Muscle layer of duodenum (tissue), 2 donors: ENCODE data around the gene DYDC2.
"Not testable (repeated sequence)": the region's sequence is repeated elsewhere in the genome, so short reads cannot be mapped to it uniquely, and the experiment has no call there.

Source experiments
- H3K27ac ChIP-seq: one replicate; pipeline ENCODE4 v1.7.0; 2013; ENCODE audit warnings: mild to moderate bottlenecking, low read length
- H3K27me3 ChIP-seq: one replicate; pipeline ENCODE4 v1.7.0; 2013; ENCODE audit warnings: low read depth, mild to moderate bottlenecking, control low read depth, low read length
- H3K36me3 ChIP-seq, 2 donors: one replicate each; pipeline ENCODE4 v1.7.0; 2013; ENCODE audit warnings: low read length in 2 of 2, control low read depth in 1 of 2, mild to moderate bottlenecking in 1 of 2; ENCODE audit not compliant: insufficient read depth in 2 of 2, control insufficient read depth in 1 of 2
- H3K4me1 ChIP-seq, 2 donors: one replicate each; pipeline ENCODE4 v1.7.0; 2013; ENCODE audit warnings: low read length in 2 of 2, mild to moderate bottlenecking in 2 of 2, control low read depth in 1 of 2, moderate library complexity in 1 of 2; ENCODE audit not compliant: insufficient read depth in 2 of 2, control insufficient read depth in 1 of 2
- H3K4me3 ChIP-seq, 2 donors: one replicate each; pipeline ENCODE4 v1.7.0; 2013; ENCODE audit warnings: low read length in 2 of 2, low read depth in 1 of 2, mild to moderate bottlenecking in 1 of 2
- H3K9me3 ChIP-seq, 2 donors: one replicate each; pipeline ENCODE4 v1.7.0; 2013; ENCODE audit warnings: low read length in 2 of 2, control low read depth in 1 of 2, mild to moderate bottlenecking in 1 of 2; ENCODE audit not compliant: control insufficient read depth in 1 of 2
- donor health status: healthy.

The DYDC2 gene

GRCh38 chr10:80324891-80325364 is 31.7 kb upstream of the DYDC2 start:
- Histone ChIP-seq H3K27ac (no peak overlapping the region), H3K36me3 (no peaks in the 10 kb centered on the region), H3K4me3 (no peak overlapping the region), H3K9me3 (no peaks in the 10 kb centered on the region), H3K27me3 (no peaks in the 10 kb centered on the region), H3K4me1 (no peaks in the 10 kb centered on the region)

DNA sequence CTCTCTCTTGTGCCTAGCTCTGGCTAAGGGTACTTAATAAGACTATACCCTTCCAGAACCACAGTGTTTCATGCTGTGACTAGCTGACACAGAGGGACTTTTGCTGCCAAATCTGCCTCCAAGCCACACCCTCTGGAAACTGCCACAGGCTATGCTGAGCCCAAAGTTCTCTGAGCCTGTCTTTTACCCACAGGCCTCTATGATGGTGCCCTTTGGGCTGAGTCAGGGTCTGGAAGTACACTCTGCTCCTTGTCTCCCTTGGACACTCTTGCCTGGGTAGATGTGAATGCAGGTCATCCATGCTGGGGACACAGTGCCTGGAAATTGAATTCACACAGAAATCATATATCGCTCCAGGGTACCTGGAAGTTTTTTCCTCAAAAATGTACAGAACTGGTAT is 22.6 kb upstream of the DYDC2 start:
- no peaks in the 10 kb centered on the region for H3K9me3 ChIP-seq
- H3K27ac ChIP-seq, result no peak overlapping the region
- H3K4me3 ChIP-seq, result no peak overlapping the region
- no peaks in the 10 kb centered on the region for H3K4me1 ChIP-seq
- H3K27me3 ChIP-seq, result no peaks in the 10 kb centered on the region
- H3K36me3 ChIP-seq, result no peaks in the 10 kb centered on the region

- Histone ChIP-seq H3K9me3 (no peaks in the 10 kb centered on the region), H3K27me3 (no peaks in the 10 kb centered on the region)
Observed at GRCh38 chr10:80344276-80344675, 12.3 kb upstream of the DYDC2 start.

DNA sequence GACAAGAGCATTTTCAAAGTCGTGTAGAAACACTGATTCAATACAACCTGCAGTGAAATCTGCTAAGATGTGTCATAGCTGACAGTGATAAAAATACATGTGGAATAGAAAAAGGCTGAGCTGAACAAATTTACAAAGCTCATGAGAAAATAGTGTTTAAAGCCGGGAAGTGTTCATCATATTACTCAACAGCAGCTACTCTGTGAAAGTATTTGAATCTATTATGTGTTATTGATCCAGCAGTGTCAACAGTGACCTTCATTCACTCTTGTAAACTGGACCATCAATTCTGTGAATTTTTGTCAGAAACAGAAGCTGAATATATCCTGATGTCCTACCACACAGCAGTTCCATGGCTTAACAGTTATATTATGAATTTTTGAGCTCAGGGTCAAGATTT is 11.7 kb upstream of the DYDC2 start:
- Histone ChIP-seq H3K9me3 (no peaks in the 10 kb centered on the region), H3K27ac (no peak overlapping the region), H3K4me3 (no peak overlapping the region), H3K4me1 (no peaks in the 10 kb centered on the region), H3K27me3 (no peaks in the 10 kb centered on the region), H3K36me3 (no peaks in the 10 kb centered on the region)

More at GRCh38 chr10:80344276-80344675, 12.3 kb upstream of the DYDC2 start:
- no peak overlapping the region for H3K27ac ChIP-seq
- no peak overlapping the region for H3K4me3 ChIP-seq
- no peaks in the 10 kb centered on the region for H3K36me3 ChIP-seq
- H3K4me1 ChIP-seq, result no peaks in the 10 kb centered on the region

DNA sequence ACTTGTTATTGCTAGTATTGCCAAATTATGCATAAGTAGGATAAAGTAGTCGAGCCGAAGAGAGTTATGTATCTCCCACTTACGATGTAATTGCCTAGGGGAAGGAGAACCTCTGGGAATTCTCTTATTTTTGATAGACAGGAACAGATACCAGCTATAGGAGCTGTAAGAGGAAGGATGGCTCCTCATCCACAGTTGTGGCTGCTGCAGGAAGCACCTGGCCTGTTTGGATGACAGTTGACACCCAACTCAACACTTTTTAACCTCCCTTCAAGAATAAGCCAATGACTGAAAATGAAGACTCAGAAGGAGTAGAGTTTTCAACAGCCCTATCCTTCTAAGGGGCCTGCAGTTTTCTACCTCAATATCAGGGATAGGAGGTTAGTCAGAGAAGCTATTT is 6.3 kb upstream of the DYDC2 start:
- Histone ChIP-seq H3K27ac (no peak overlapping the region), H3K27me3 (no peaks in the 10 kb centered on the region), H3K9me3 (no peaks in the 10 kb centered on the region), H3K4me3 (no peak overlapping the region), H3K36me3 (no peaks in the 10 kb centered on the region), H3K4me1 (no peaks in the 10 kb centered on the region)

DNA sequence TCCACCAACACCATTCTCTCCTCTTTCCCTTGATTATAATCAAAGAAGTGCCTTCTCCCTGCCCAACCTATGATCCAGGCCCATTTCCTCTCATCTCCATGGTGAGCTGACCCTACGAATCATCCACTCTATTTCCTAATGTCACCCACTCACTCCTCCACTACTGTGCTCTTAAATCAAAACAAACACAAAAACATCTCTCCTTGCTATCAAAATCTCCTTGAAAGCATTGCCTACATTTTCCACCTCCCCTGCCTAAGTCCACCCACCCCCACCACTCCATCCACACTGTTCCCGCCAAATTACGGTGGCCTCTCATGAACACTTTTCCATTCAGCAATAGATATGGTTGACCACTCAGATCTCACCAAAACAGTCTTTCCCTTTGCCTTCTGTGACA is 5.4 kb upstream of the DYDC2 start:
- Histone ChIP-seq H3K9me3 (no peaks in the 10 kb centered on the region), H3K4me1 (peaks cover 0 to 1% of the 10 kb centered on the region in 2 donors), H3K27ac (no peak overlapping the region), H3K36me3 (no peaks in the 10 kb centered on the region), H3K27me3 (peaks cover 2% of the 10 kb centered on the region), H3K4me3 (no peak overlapping the region)

- Histone ChIP-seq H3K4me1 (peaks cover 0 to 13% of the 10 kb centered on the region in 2 donors), H3K27me3 (peaks cover 4% of the 10 kb centered on the region), H3K27ac (no peak overlapping the region), H3K36me3 (no peaks in the 10 kb centered on the region), H3K4me3 (peak overlapping the region; percentile 21 to 67), H3K9me3 (peaks cover 0 to 2% of the 10 kb centered on the region in 2 donors)
Observed at GRCh38 chr10:80356989-80357850, 639 bp downstream of the DYDC2 start.

DNA sequence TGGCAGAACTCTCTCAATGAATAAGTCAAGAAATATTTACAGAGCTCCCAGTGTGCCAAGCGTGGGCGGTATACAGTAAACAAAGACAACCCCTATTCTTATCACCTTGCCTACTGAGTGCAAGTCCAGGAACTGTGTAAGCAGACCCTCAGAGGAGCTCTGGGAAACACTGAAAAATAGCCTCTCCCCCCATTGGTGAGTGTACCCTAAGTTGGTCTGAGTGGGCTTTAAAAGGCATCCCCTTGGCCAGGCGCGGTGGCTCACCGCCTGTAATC is 1.2 kb downstream of the DYDC2 start:
- Histone ChIP-seq H3K4me3 (no peak overlapping the region), H3K4me1 (peaks cover 0 to 13% of the 10 kb centered on the region in 2 donors), H3K9me3 (peaks cover 0 to 2% of the 10 kb centered on the region in 2 donors), H3K27ac (no peak overlapping the region), H3K27me3 (peaks cover 4% of the 10 kb centered on the region), H3K36me3 (no peaks in the 10 kb centered on the region)

DNA sequence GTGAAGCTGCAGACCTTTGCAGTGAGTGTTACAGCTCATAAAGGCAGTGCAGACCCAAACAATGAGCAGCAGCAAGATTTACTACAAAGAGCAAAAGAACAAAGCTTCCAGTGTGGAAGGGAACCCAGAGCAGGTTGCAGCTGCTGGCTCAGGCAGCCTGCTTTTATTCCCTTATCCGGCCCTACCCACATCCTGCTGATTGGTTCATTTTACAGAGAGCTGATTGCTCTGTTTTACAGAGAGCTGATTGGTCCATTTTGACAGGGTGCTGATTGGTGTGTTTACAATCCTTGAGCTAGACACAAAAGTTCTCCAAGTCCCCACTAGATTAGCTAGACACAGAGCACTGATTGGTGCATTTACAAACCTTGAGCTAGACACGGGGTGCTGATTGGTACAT is 2.3 kb downstream of the DYDC2 start:
- not testable (repeated sequence) for H3K4me3 ChIP-seq, H3K27me3 ChIP-seq, H3K27ac ChIP-seq, H3K9me3 ChIP-seq, H3K36me3 ChIP-seq
- H3K4me1 ChIP-seq, result peaks cover 0 to 13% of the 10 kb centered on the region in 2 donors

- H3K4me1 ChIP-seq, result peaks cover 0 to 13% of the 10 kb centered on the region in 2 donors
- H3K36me3 ChIP-seq, result no peaks in the 10 kb centered on the region
- no peak overlapping the region for H3K4me3 ChIP-seq
- no peak overlapping the region for H3K27ac ChIP-seq
- H3K9me3 ChIP-seq, result peaks cover 0 to 2% of the 10 kb centered on the region in 2 donors
- H3K27me3 ChIP-seq, result peaks cover 4% of the 10 kb centered on the region
Observed at GRCh38 chr10:80359644-80360043, 3.1 kb downstream of the DYDC2 start.

DNA sequence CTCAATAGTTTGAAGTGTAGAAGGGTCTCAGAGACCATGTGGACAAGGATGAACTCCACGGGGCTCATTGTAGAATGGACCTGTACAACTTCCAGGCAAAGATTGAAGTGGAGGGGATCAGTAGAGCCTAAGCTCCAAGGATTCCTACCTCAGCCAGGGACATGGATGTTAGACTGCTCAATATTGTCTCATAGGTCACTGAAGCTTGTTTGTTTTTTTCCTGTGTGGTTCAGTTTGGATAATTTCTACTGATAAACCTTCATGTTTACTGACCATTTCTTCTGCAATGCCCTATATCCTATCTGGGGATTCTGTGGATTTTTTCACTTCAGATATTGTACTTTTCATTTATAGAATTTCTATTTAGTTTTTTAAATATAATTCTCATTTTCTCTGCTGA is 8.9 kb downstream of the DYDC2 start:
- Histone ChIP-seq H3K4me3 (no peak overlapping the region), H3K27ac (no peak overlapping the region)

DNA sequence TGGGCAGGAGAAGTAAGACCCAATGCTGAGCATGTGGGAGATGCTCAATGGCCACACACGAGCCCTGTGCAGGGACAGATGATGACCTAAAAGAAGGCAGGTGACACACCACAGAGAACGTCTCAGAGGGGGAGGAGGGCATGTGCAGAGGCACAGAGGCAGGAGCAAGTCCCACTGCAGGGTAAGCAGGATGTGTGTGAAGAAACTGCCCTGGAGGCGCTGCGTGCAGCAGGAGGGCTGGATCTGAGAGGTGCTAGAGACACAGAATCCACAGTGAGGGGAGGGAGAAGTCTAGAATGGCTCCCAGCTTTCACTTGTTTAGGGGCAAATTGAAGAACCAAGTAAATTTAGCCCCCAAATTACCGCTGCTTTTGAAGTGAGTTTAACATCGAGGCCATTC is 14.9 kb downstream of the DYDC2 start:
- Histone ChIP-seq H3K4me1 (no peaks in the 10 kb centered on the region), H3K36me3 (no peaks in the 10 kb centered on the region), H3K9me3 (peaks cover 8% of the 10 kb centered on the region in 2 donors), H3K27me3 (no peaks in the 10 kb centered on the region), H3K4me3 (no peak overlapping the region), H3K27ac (no peak overlapping the region)

More for the DNA sequence above, 8.9 kb downstream of the DYDC2 start:
- no peaks in the 10 kb centered on the region for H3K27me3 ChIP-seq
- H3K4me1 ChIP-seq, result no peaks in the 10 kb centered on the region
- no peaks in the 10 kb centered on the region for H3K36me3 ChIP-seq
- peaks cover 8 to 10% of the 10 kb centered on the region in 2 donors for H3K9me3 ChIP-seq
